GM18517 (cell line): ENCODE results near the gene PIEZO2.

Source experiments
- ATAC-seq: cut with Tn5 transposase; IDR thresholded peaks from one replicate; pipeline ENCODE4 v1.9.1; 2021; ENCODE audit warnings: mild to moderate bottlenecking, moderate library complexity; ENCODE audit not compliant: unreplicated experiment

Gene PIEZO2

DNA sequence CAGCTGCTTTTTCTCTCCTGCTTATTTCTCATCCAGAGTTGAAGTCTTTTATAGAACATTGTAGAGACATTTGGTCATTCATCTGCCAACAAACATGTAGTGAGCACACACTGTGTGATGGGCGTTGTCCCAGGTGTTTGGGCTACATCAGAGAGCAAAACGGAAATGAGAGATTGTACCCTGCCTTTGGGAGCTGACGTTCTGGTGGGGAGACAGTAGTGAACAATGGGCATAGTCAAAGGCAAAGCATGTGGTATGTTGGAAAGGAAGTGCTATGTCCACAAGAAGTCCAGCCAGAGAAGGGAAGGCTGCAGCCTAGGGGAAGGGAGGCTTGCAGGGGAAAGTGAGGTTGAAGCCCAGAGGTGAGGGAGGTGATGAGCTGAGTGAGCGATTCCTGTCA is 78.1 kb downstream of the PIEZO2 start:
- no peak for ATAC-seq

- no peak for ATAC-seq
Observed at GRCh38 chr18:11070593-11070992, 78.8 kb downstream of the PIEZO2 start.

GRCh38 chr18:11066038-11066437 is 83.3 kb downstream of the PIEZO2 start:
- no peak for ATAC-seq

GRCh38 chr18:11064727-11065460 is 84.5 kb downstream of the PIEZO2 start:
- ATAC-seq: no peak

DNA sequence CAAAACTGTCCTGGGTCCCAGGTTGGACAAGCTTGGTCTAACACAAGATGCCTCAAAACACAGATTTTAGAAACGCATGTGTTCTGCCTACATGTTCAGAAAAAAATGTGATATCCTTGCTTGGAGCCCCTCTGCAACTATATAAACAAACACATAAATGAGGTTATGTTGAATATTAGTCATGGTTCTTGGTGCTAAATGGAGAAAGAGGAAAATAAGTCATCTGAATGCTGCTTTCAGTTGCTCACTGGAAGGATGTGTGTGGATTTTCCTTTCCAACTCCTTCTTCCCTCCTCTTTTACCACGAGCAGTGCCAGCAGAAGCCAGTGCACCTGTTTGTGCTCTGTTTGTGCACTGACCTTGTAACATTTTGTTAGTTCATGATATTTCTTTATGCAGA is 85.3 kb downstream of the PIEZO2 start:
- no peak for ATAC-seq

- no peak for ATAC-seq
Observed at GRCh38 chr18:11055721-11056120, 93.6 kb downstream of the PIEZO2 start.

GRCh38 chr18:11054497-11054896 is 94.9 kb downstream of the PIEZO2 start:
- ATAC-seq: no peak

- ATAC-seq: no peak
Observed at GRCh38 chr18:11053293-11053692, 96.1 kb downstream of the PIEZO2 start.

DNA sequence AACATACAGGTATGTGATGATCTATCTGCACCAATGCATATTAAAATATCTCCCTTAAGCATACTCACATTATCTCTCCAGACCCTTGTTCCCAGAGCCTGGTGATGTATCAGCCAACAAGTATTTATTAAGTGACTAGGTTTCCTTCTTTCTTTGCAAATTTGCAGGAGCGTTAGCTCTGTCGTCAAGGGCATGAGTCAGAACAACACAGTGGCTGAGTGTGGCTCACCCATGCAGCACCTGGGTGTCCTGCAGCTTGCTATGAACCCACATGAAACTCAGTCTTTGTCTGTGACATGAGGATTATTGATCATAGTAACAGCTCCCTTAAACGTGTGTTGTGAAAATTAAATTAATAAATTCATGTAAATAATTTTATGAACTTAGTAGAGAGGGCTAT is 96.6 kb downstream of the PIEZO2 start:
- no peak for ATAC-seq

DNA sequence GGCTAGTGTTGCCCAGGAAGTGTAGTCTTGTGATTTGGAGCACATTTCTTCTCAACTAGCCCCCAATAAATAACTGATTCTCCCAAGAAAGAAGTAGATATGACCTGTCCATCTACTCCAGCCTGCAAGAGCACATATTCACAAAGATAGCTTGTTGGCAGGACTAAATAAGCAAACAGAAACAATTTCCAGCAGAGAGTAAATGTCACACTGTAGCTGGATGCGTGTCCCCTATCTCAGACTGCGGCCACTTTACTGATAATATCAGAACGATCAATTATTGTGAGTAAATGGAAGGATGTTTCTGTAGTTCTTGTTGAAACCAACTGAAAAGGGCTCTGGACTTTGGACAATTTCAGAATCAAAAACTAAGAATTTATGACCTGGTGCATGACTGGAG is 97.9 kb downstream of the PIEZO2 start:
- ATAC-seq: no peak

DNA sequence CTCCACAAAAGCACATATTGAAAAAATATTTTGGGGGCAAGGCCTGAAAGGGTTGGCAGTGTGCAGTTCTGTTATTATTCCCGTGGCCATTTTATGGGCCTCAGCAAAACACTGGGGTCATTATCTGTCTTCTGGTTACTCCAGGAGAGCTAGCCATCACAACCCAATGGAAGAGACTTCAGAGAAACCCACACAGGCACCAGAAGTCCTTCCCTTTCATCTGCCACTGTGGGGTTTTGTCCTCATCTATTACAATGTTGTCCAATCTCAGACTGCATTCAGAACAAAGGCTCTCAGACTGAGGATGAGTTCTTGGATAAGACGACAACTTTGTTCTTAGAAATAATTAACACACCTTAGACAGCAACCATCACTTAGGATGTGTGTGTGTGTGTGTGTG is 98.4 kb downstream of the PIEZO2 start:
- no peak for ATAC-seq

- ATAC-seq: no peak
Observed at GRCh38 chr18:11047817-11048216, 101.6 kb downstream of the PIEZO2 start.

DNA sequence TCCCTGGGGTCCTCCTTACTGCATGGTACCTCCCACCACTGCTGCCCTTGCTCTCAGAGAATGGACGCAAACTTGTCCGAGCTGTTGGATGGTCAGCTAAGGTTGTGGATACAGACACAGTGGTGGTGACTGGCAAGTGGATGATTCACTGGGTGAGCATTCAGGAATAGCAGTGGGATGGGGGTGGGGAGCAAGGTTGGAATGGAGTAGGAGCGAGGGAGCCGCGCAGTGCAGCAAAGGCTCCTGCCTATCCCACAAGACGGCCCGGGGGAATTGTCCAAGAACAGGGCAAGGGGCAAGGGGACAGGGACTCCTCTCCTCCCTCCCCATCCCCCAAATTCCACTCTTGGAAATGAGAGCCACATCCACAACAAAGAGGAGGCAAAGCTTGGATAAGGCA is 102.2 kb downstream of the PIEZO2 start:
- no peak for ATAC-seq

- ATAC-seq: no peak
Observed at GRCh38 chr18:11046140-11046539, 103.2 kb downstream of the PIEZO2 start.

GRCh38 chr18:11043694-11044093 is 105.7 kb downstream of the PIEZO2 start:
- ATAC-seq: no peak

DNA sequence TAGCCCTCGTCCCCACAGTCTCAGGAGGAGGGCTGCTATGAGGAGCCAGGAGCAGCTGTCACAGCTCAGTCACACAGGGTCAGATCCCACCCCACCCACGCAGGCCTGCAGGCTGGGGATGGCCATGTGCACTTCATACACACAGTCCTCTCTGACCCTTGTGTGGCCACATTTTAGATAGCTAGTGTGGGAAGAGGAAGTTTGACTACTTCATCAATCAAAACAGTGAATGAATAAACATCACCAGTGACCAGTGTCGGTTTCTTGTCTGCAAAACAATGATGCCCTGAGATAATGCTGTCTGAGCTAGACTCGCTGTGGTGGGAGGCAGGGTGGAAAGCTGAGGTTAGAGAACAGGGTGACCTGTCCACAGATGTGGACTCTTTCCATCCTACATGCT is 107.1 kb downstream of the PIEZO2 start:
- no peak for ATAC-seq

- no peak for ATAC-seq
Observed at GRCh38 chr18:11040823-11041656, 108.3 kb downstream of the PIEZO2 start.

DNA sequence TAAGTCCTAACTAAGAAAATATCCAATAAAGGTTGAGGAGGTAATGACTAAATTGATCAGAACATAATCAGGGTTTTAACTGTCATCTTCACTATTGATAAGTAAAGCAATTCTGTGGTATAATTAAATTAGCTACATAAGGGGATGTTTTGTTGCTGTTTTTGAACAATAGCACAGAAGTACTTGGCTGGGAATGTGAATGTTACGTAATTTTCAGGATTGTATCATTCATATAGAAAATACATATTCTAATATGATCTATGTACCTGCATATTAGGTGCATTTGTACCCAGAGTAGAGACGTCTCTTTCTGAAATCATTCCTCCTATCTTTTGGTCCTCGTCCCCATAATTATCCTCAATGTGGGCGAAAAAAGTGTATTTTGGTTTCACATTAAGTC is 109.0 kb downstream of the PIEZO2 start:
- ATAC-seq: no peak

DNA sequence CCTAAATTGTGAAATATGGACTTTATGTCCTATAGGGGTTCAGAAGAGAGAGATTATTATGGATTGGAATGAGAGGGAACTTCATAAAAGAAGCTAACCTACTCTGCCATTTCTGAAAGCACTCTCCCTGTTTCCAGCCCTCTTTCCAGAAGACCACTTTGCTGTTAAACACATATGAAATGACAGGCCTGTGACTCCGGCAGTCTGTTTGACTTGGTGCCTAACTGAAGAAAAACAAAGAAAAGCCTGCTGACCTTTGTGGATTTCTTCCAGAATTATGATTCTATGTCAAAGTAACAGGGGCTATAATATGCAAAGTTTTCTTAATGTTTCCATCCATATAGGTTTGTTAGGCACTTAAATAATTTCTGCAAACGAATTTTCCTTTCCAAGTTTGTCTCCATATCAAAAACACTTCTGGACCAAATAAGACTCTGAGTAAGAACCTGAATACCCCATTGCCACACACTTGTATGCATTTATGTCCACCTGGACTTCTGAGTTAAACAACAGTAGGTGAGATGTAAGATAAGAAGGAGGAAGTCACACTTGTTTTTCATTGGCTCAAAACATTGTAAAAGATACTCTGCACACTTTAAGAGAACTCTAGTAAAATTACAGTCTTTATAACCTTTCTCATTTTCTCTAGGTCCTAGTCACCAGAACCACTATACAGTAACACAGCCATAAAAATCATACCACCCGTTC is 111.7 kb downstream of the PIEZO2 start:
- ATAC-seq: no peak

DNA sequence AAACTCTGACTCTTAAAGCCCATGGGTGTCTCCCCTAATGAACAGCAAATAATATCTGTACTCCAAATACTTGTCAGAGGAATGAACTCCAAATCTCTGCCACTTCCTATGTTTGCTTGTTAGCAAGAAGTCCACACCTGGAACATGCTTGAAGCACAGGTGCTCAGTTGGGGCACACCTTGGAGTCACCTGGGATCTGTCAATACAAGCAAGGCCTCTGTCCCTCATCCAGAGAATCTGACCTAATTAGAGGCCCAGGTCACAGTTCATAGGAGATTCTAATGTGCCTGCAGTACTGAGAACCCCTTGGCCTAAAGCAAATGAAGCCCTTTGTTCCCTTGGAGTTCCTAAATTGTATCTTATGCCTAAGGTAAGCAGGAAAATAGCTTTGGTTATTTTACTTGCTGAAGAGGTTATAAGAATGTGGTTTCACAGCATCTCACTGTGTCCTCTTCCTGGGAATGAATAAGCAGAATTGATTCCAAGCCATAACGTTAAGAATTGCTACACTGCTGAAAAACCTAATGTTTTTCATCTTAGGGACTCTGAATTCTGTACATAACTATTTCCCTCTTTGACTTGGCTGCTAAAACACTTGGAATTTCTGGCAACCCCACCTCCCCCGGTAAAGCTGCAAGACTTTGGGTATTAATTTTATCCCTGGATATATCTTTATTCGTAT is 113.4 kb downstream of the PIEZO2 start:
- ATAC-seq: no peak

DNA sequence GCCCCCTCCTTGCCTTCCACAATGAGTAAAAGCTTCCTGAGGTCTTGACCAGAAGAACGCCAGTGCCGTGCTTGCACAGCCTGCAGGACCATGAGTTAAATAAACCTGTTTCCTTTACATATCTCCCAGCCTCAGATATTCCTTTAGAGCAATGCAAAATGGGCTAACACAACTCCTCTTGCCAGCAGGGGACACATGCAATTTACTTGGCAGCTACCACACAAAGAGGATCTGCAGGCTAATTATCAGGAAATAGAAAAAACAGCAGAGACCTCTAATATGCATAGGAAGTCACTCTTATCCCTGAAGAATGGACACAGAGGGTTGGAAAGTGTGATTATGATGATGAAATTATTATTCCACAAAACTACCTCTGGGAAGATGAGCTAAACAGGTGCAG is 114.0 kb downstream of the PIEZO2 start:
- no peak for ATAC-seq
